ENCODE results near the gene CCDC9B.

- TF ChIP-seq CTCF (IDR thresholded peaks at IDR 0.05; ENCODE audit: borderline replicate concordance, extremely low read depth, low read length, poor library complexity, severe bottlenecking) (no peak), EZH2 (IDR thresholded peaks at IDR 0.05; ENCODE audit: borderline replicate concordance, low read depth, low read length, severe bottlenecking) (no peak)
Measured at GRCh38 chr15:40389824-40390595, 49.3 kb upstream of the CCDC9B start.

Measured in DND-41 (cell line).